Tibial nerve (tissue), 4 donors: ENCODE data around the gene C4orf17. TPM values are rescaled to one million over a fixed set of nuclear protein-coding genes. Genes with fewer than 3 reads are reported as not detected.

Experiments
- DNase-seq, 2 donors: peaks; one replicate each; pipeline ENCODE4 v3.0.0-alpha.2; 2019; ENCODE audit warnings: low spot score in 2 of 2
- H3K27ac ChIP-seq, 4 donors: fragments of 200-600 bp; sonication (generic) in 3 of 4; one replicate each; pipeline ENCODE4 v1.5.1; 2017 to 2019; ENCODE audit warnings: mild to moderate bottlenecking in 1 of 4
- H3K27me3 ChIP-seq, 2 donors: fragments of 200-600 bp; sonication (generic) in 1 of 2; one replicate each; pipeline versions ENCODE4 v1.5.1 to v1.6.0; 2017 to 2019
- H3K36me3 ChIP-seq, 3 donors: fragments of 200-600 bp; sonication (generic); one replicate each; pipeline ENCODE4 v1.5.1; 2018 to 2019
- H3K4me1 ChIP-seq, 4 donors: fragments of 200-600 bp; sonication (generic) in 3 of 4; one replicate each; pipeline ENCODE4 v1.5.1; 2017 to 2019
- H3K4me3 ChIP-seq, 4 donors: fragments of 200-600 bp; sonication (generic) in 3 of 4; one replicate each; pipeline ENCODE4 v1.5.1; 2017 to 2019; ENCODE audit warnings: mild to moderate bottlenecking in 1 of 4, moderate library complexity in 1 of 4
- H3K9me3 ChIP-seq, 4 donors: fragments of 200-600 bp; sonication (generic) in 3 of 4; one replicate each; pipeline ENCODE4 v1.5.1; 2017 to 2019
- EP300 ChIP-seq, 2 donors: sonication (generic); formaldehyde crosslinking; IDR thresholded peaks; one replicate each; pipeline ENCODE4 v1.6.1; 2017; ENCODE audit warnings: antibody characterized with exemption in 2 of 2, mild to moderate bottlenecking in 1 of 2
- POLR2A ChIP-seq, 2 donors: fragments of 450-650 bp; IDR thresholded peaks; one replicate each; pipeline ENCODE4 v1.6.1; 2017; ENCODE audit warnings: antibody characterized with exemption in 2 of 2, mild to moderate bottlenecking in 2 of 2, moderate library complexity in 2 of 2
- WGBS, 2 donors: methylation state at CpG; one replicate each; pipeline ENCODE4 v1.1.5; 2018; 5-methylcytosine and 5-hydroxymethylcytosine counted together
- total RNA-seq, 4 donors: library from RNA; depleted of rRNA; stranded (reverse); fragments of >200 nt; gene quantifications; one replicate each; pipeline ENCODE4 v1.1.0, GENCODE V29; 2016
- TF ChIP-seq, protein P1 (sequence below), 5 experiments: fragments of 200-600 bp in 3 of 5; fragments of 450-650 bp in 2 of 5; sonication (generic) in 3 of 5; IDR thresholded peaks; one replicate each; pipeline ENCODE4 v1.5.1; 2016 to 2019; ENCODE audit warnings: antibody characterized with exemption in 5 of 5, mild to moderate bottlenecking in 3 of 5, moderate library complexity in 2 of 5

The C4orf17 gene
- total RNA-seq, 4 donors from 2014 or later: not detected

DNA sequence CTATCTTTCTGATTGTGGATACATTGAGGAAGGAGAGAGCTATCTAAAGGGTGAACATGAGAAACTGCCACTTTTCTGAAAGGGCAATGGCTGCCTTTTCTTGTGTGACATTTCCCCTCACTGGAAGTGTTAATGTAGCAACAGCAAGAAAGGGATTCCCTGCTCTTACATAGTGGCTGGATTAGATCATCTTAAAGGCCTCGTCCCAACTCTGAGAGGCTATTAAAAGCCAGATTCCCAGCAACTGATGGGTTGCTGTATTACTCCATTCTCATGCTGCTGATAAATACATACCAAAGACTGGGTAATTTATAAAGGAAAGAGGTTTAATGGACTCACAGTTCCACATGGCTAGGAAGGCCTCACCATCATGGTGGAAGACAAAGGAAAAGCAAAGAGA is 41.9 kb upstream of the C4orf17 start:
- Histone ChIP-seq H3K9me3 (no peaks in the 10 kb centered on the region), H3K27ac (no peak overlapping the region), H3K27me3 (no peaks in the 10 kb centered on the region), H3K4me1 (peaks cover 0 to 2% (median 0%) of the 10 kb centered on the region in 4 donors), H3K4me3 (no peak overlapping the region), H3K36me3 (no peaks in the 10 kb centered on the region)
- no peak for TF ChIP-seq EP300 (IDR thresholded peaks at IDR 0.05)
- TF ChIP-seq POLR2A (IDR thresholded peaks at IDR 0.05): no peak
- TF ChIP-seq, protein P1, sequence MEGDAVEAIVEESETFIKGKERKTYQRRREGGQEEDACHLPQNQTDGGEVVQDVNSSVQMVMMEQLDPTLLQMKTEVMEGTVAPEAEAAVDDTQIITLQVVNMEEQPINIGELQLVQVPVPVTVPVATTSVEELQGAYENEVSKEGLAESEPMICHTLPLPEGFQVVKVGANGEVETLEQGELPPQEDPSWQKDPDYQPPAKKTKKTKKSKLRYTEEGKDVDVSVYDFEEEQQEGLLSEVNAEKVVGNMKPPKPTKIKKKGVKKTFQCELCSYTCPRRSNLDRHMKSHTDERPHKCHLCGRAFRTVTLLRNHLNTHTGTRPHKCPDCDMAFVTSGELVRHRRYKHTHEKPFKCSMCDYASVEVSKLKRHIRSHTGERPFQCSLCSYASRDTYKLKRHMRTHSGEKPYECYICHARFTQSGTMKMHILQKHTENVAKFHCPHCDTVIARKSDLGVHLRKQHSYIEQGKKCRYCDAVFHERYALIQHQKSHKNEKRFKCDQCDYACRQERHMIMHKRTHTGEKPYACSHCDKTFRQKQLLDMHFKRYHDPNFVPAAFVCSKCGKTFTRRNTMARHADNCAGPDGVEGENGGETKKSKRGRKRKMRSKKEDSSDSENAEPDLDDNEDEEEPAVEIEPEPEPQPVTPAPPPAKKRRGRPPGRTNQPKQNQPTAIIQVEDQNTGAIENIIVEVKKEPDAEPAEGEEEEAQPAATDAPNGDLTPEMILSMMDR (IDR thresholded peaks at IDR 0.05): no peak
- 56 to 62% methylated on average over 1 of the region's 1 CpG for WGBS, 2 donors
- no peak for DNase-seq

DNA sequence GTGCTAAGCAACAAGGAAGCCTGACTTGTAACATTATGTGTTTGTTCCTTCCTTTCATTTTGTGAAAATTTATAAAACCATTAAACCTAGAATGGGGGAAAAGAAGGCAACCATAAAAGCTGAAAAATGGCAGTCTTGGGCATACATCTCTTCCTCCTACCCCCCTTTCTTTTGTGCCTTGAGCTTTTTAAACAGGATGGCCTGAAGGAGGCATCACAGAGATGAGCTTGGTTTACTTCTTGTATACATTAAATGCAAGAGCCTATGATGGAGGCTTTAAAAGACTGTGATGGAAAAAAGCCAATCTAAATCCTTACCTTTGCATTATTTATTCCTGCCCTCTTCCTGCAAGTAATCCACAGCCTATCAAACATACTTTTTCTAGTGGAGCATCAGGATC is 39.5 kb upstream of the C4orf17 start:
- TF ChIP-seq EP300 (IDR thresholded peaks at IDR 0.05) (no peak), POLR2A (IDR thresholded peaks at IDR 0.05) (no peak)
- TF ChIP-seq, protein P1 (IDR thresholded peaks at IDR 0.05): no peak
- no peaks in the 10 kb centered on the region for H3K27me3 ChIP-seq
- no peak for DNase-seq
- H3K4me3 ChIP-seq: no peak overlapping the region
- H3K4me1 ChIP-seq: no peaks in the 10 kb centered on the region
- H3K27ac ChIP-seq: no peak overlapping the region
- H3K36me3 ChIP-seq: no peaks in the 10 kb centered on the region
- no peaks in the 10 kb centered on the region for H3K9me3 ChIP-seq

DNA sequence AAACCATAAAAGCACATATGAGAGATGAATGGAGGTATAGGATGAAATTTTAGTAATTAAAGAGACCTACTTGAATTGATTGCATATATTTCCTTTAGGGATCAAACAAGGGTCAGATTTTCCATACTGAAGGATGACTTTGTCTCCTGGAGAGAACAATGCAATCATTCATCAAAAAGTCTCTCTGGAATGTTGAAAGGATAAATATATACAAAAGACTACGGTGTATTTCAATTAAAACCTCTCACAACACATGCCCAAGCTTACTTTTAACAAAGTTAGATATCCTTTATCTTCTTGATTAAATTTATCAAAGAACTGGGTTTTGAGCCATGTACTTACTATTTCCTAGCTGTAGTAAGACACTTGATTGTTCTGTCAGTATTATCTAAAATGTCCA is 38.9 kb upstream of the C4orf17 start:
- H3K27me3 ChIP-seq: no peaks in the 10 kb centered on the region
- TF ChIP-seq POLR2A (IDR thresholded peaks at IDR 0.05) (no peak), EP300 (IDR thresholded peaks at IDR 0.05) (no peak)
- TF ChIP-seq, protein P1 (IDR thresholded peaks at IDR 0.05): no peak
- no peaks in the 10 kb centered on the region for H3K9me3 ChIP-seq
- H3K36me3 ChIP-seq: no peaks in the 10 kb centered on the region
- H3K27ac ChIP-seq: no peak overlapping the region
- DNase-seq: no peak
- H3K4me1 ChIP-seq: no peaks in the 10 kb centered on the region
- 2 to 11% methylated on average over 1 of the region's 1 CpG for WGBS, 2 donors
- no peak overlapping the region for H3K4me3 ChIP-seq

DNA sequence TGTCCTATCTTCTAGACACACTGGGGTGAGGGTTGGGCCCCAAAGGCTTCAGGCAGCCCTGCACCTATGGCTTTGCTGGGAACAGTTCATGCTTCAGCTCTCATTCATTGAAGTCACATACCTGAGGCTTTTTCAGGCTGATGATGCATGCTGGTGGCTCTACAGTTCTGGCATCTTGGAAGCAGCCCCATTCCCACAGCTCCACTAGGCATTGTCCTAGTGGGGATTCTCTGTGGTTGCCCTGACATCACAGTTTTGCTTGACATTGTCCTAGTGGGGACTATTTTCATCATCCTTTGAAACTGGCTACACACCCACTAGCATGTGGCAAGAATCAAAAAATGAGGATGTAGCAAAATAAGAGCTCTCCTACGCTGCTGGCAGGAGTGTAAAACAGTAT is 37.7 kb upstream of the C4orf17 start:
- Histone ChIP-seq H3K27ac (no peak overlapping the region), H3K9me3 (no peaks in the 10 kb centered on the region), H3K4me1 (no peaks in the 10 kb centered on the region), H3K27me3 (no peaks in the 10 kb centered on the region), H3K4me3 (no peak overlapping the region), H3K36me3 (no peaks in the 10 kb centered on the region)
- WGBS, 2 donors: 39 to 86% methylated on average over 1 of the region's 1 CpG
- no peak for DNase-seq
- TF ChIP-seq, protein P1 (IDR thresholded peaks at IDR 0.05): no peak
- no peak for TF ChIP-seq POLR2A (IDR thresholded peaks at IDR 0.05)
- TF ChIP-seq EP300 (IDR thresholded peaks at IDR 0.05): no peak

DNA sequence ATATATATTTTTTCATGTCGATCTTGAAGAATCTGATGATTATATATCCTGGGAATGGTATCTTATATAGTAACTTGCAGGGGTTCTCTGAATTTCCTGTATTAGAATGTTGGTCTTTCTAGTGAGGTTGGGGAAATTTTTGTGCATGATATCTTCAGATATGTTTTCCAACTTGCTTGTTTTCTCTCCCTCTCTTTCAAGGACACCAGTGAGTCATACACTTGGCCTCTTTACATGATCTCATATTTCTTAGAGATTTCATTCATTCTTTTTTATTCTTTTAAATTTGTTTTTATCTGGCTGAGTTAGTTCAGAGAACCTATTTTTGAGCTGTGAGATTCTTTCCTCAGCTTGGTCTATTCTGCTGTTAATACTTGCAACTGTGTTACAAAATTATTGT is 27.2 kb upstream of the C4orf17 start:
- WGBS, 2 donors: 80 to 87% methylated on average over 1 of the region's 1 CpG
- Histone ChIP-seq H3K36me3 (no peaks in the 10 kb centered on the region), H3K27ac (no peak overlapping the region), H3K9me3 (peaks cover 0 to 32% (median 5%) of the 10 kb centered on the region in 4 donors), H3K4me1 (no peaks in the 10 kb centered on the region), H3K27me3 (no peaks in the 10 kb centered on the region), H3K4me3 (no peak overlapping the region)
- no peak for TF ChIP-seq EP300 (IDR thresholded peaks at IDR 0.05)
- no peak for TF ChIP-seq POLR2A (IDR thresholded peaks at IDR 0.05)
- TF ChIP-seq, protein P1 (IDR thresholded peaks at IDR 0.05): no peak
- no peak for DNase-seq
